HepG2 (cell line): ENCODE results near the gene MFF. TPM values are rescaled to one million over a fixed set of nuclear protein-coding genes. Genes with fewer than 3 reads are reported as not detected.

Experiments
- ATF2 ChIP-seq: sonication (generic); formaldehyde crosslinking; IDR thresholded peaks from 2 replicates; pipeline ENCODE4 v1.4.0; 2020; ENCODE audit warnings: missing genetic modification reagents
- ATF4 ChIP-seq, 2 experiments: fragments of 450-650 bp in 1 of 2; sonication (generic) in 1 of 2; formaldehyde crosslinking; IDR thresholded peaks; 2 replicates each; pipeline versions ENCODE4 v1.5.0 to v1.8.0; 2020 to 2022; ENCODE audit warnings: mild to moderate bottlenecking in 1 of 2, missing genetic modification reagents in 1 of 2
- EHMT2 ChIP-seq: fragments of 200-600 bp; sonication (generic); IDR thresholded peaks from 2 replicates; pipeline ENCODE4 v1.7.0; 2017; ENCODE audit warnings: antibody characterized with exemption, low read depth, low read length, borderline replicate concordance
- FOXK2 ChIP-seq: fragments of 450-650 bp; IDR thresholded peaks from 2 replicates; pipeline ENCODE4 v1.6.1; 2016
- GRHL1 ChIP-seq: sonication (generic); formaldehyde crosslinking; conservative IDR thresholded peaks from 2 replicates; pipeline ENCODE4 v1.8.0; 2022; ENCODE audit warnings: missing genetic modification reagents
- KDM2A ChIP-seq: sonication (generic); formaldehyde crosslinking; IDR thresholded peaks from 2 replicates; pipeline ENCODE4 v1.4.0; 2020; ENCODE audit warnings: low read depth, missing genetic modification reagents, borderline replicate concordance
- MAFF ChIP-seq: IDR thresholded peaks from 2 replicates; pipeline ENCODE4 v1.6.1; 2011; ENCODE audit warnings: low read depth, low read length, improper control_type of control experiment
- MTERF4 ChIP-seq: sonication (generic); formaldehyde crosslinking; IDR thresholded peaks from 2 replicates; pipeline ENCODE4 v1.8.0; 2023; ENCODE audit warnings: mild to moderate bottlenecking, missing genetic modification reagents
- NR2F6 ChIP-seq, 2 experiments: IDR thresholded peaks; 2 replicates each; pipeline ENCODE4 v1.6.1; 2016; ENCODE audit warnings: antibody characterized with exemption in 1 of 2, mild to moderate bottlenecking in 1 of 2
- RBAK ChIP-seq: sonication (generic); formaldehyde crosslinking; IDR thresholded peaks from 2 replicates; pipeline ENCODE4 v1.5.1; 2020; ENCODE audit warnings: mild to moderate bottlenecking, missing genetic modification reagents
- SRSF4 ChIP-seq: fragments of 200-400 bp; formaldehyde crosslinking; IDR thresholded peaks from one replicate; pipeline ENCODE4 v1.6.1; 2018; ENCODE audit warnings: mild to moderate bottlenecking, low read depth, low read length, moderate library complexity; ENCODE audit not compliant: poor library complexity, severe bottlenecking
- TAF1 ChIP-seq: sonication (generic); formaldehyde crosslinking; IDR thresholded peaks from 2 replicates; pipeline ENCODE4 v1.4.0; 2020; ENCODE audit warnings: missing genetic modification reagents
- THYN1 ChIP-seq: sonication (generic); formaldehyde crosslinking; IDR thresholded peaks from 2 replicates; pipeline ENCODE4 v1.8.1; 2023; ENCODE audit warnings: low read depth, mild to moderate bottlenecking, moderate library complexity, missing genetic modification reagents, borderline replicate concordance
- XRCC5 ChIP-seq: fragments of 200-400 bp; formaldehyde crosslinking; optimal IDR thresholded peaks from 2 replicates; pipeline ENCODE3; 2017; ENCODE audit warnings: mild to moderate bottlenecking, low read length
- YEATS2 ChIP-seq: sonication (generic); formaldehyde crosslinking; IDR thresholded peaks from 2 replicates; pipeline ENCODE4 v1.4.0; 2020; ENCODE audit warnings: missing genetic modification reagents, borderline replicate concordance
- ZKSCAN8 ChIP-seq: IDR thresholded peaks from 2 replicates; pipeline ENCODE4 v1.6.1; 2016; ENCODE audit warnings: borderline replicate concordance, missing genetic modification reagents, missing compliant biosample characterization
- ZNF430 ChIP-seq: sonication (generic); formaldehyde crosslinking; IDR thresholded peaks from 2 replicates; pipeline ENCODE4 v1.9.0; 2021; ENCODE audit warnings: mild to moderate bottlenecking, missing genetic modification reagents
- ZNF619 ChIP-seq: sonication (generic); formaldehyde crosslinking; IDR thresholded peaks from 2 replicates; pipeline ENCODE4 v1.4.0; 2020; ENCODE audit warnings: mild to moderate bottlenecking, missing genetic modification reagents
- ZNF775 ChIP-seq: sonication (generic); formaldehyde crosslinking; IDR thresholded peaks from 2 replicates; pipeline ENCODE4 v1.4.0; 2020; ENCODE audit warnings: missing genetic modification reagents, mild to moderate bottlenecking, moderate library complexity, borderline replicate concordance
- polyA plus RNA-seq, 8 experiments: library from polyadenylated mRNA; depleted of rRNA in 3 of 8; stranded (reverse) in 7 of 8; unstranded in 1 of 8; fragments of >200 nt; fragmentation: Illumina TruSeq in 4 of 8; extraction: Trizol in 4 of 8; gene quantifications; 2 replicates each; pipeline versions ENCODE4 v1.2.1 to v1.2.3, GENCODE V29; 2011 to 2016; ENCODE audit warnings: low read depth in 4 of 8, missing spikeins in 1 of 8, mixed read lengths in 1 of 8; ENCODE audit not compliant: insufficient read depth in 1 of 8
- total RNA-seq, 5 experiments: library from RNA; depleted of rRNA; stranded (reverse); fragments of >200 nt; fragmentation: Illumina TruSeq; extraction: Trizol; gene quantifications; 2 replicates each; pipeline ENCODE4 v1.2.3, GENCODE V29; 2016; ENCODE audit warnings: low read depth in 1 of 5
- TF ChIP-seq, protein P1 (sequence below): IDR thresholded peaks from 2 replicates; pipeline ENCODE4 v1.6.1; 2016; ENCODE audit warnings: low read depth

Gene MFF
- total and polyA plus RNA-seq, 2 of the 13 experiments (the other 11 are each of a cell fraction or from before 2014, with no cell fraction given) = 81.9 to 156 TPM

DNA sequence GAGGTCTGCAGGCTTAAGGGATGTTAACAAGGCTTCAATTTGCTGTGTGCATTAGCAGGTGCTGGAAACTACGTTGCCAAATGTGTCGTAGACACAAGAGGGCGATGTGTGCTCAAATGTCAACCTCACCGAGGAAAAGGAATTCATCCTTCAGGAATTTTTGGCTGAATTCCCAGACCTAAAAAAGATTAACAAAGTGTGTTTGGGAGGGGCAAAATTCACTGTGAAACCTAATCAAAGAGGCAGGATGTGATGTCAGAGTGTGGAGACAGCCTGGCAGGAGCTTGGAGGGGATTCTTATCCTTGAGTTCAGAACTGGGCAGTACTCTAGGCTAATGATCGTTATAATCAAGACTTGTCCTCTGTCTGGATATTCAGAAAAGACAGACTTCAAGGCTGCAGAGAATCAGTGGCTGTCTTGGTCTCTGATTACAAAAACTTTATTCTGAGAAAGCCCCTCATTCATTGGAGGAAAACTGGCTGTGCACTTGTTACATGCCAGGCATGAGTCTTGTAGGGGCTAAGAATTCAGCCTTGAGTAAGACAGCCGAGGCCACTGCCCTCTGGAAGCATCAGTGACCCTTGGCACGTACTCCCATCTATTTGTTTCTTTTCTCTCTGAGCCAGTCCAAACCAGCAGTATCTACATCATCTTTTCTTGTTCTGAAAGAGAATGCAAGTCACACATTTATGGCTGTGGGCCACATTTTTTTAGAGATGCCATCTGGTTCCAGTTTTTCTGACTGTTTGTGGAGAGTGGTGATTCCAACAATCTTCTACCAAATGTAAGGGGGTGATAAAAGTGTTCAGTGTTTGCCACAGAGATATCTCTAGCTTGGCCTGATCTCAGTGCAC, 81.4 kb downstream of the MFF start (continued):
- TF ChIP-seq ATF4 (CRISPR knock-in tag; IDR thresholded peaks at IDR 0.05) = no peak
- peak; percentile 78 for TF ChIP-seq XRCC5
- TF ChIP-seq YEATS2 (CRISPR knock-in tag) = peak; percentile 69; the same call in 1 of the 2 replicates
- TF ChIP-seq ZNF619 (CRISPR knock-in tag) = peak; percentile 23; the same call in 1 of the 2 replicates
- TF ChIP-seq, protein P1, sequence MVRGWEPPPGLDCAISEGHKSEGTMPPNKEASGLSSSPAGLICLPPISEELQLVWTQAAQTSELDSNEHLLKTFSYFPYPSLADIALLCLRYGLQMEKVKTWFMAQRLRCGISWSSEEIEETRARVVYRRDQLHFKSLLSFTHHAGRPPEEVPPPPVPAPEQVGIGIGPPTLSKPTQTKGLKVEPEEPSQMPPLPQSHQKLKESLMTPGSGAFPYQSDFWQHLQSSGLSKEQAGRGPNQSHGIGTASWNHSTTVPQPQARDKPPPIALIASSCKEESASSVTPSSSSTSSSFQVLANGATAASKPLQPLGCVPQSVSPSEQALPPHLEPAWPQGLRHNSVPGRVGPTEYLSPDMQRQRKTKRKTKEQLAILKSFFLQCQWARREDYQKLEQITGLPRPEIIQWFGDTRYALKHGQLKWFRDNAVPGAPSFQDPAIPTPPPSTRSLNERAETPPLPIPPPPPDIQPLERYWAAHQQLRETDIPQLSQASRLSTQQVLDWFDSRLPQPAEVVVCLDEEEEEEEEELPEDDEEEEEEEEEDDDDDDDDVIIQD = peak; percentile 83
- TF ChIP-seq THYN1 (CRISPR knock-in tag) = no peak
- no peak for TF ChIP-seq GRHL1 (CRISPR knock-in tag)
- TF ChIP-seq SRSF4 = no peak
- no peak for TF ChIP-seq MTERF4
- TF ChIP-seq NR2F6 (IDR thresholded peaks at IDR 0.05) = peak; percentile 17; the same call in 1 of the 2 replicates
- TF ChIP-seq NR2F6 (CRISPR knock-in tag; IDR thresholded peaks at IDR 0.05) = peak; percentile 71; the same call in 1 of the 2 replicates
- TF ChIP-seq TAF1 (CRISPR knock-in tag) = 0 out of 2 replicates have a peak, but pooled peaks have one; percentile 35
- TF ChIP-seq FOXK2 = no peak
- peak; percentile 70 for TF ChIP-seq KDM2A (CRISPR knock-in tag)
- TF ChIP-seq MAFF = peak; percentile 24; the same call in 1 of the 2 replicates
- no peak for TF ChIP-seq ZNF775
- peak; percentile 84; the same call in 1 of the 2 replicates for TF ChIP-seq ZKSCAN8 (CRISPR knock-in tag)
- TF ChIP-seq ATF2 (CRISPR knock-in tag) = peak; percentile 92
- no peak for TF ChIP-seq RBAK (CRISPR knock-in tag)
- TF ChIP-seq EHMT2 = 0 out of 2 replicates have a peak, but pooled peaks have one; percentile 33
- no peak for TF ChIP-seq ZNF430 (CRISPR knock-in tag)
